Activated B cell treated with CpG ODN at 0.5 μM for 24 hours (primary cell): Measurements from ENCODE around the gene R3HCC1L. TPM values are rescaled to one million over a fixed set of nuclear protein-coding genes. Genes with fewer than 3 reads are reported as not detected.

Experiments
- ATAC-seq: fragments of 200-7000 bp; cut with Tn5 transposase; one replicate; pipeline ENCODE4 v1.10.0; 2021; ENCODE audit warnings: low read depth, mild to moderate bottlenecking, moderate library complexity
- CTCF ChIA-PET: fragments of 350-600 bp; sonication (Branson Sonifier 250); formaldehyde crosslinking; loops from one replicate; lab custom pipeline; 2021; ENCODE audit warnings: antibody characterized with exemption; lab: Charles Lee
- POLR2A ChIA-PET: fragments of 350-600 bp; sonication (Branson Sonifier 250); formaldehyde crosslinking; loops from one replicate; lab custom pipeline; 2021; ENCODE audit warnings: antibody characterized with exemption; lab: Charles Lee
- DNase-seq: peaks from one replicate; pipeline ENCODE4 v3.0.0; 2022
- H3K27ac Mint-ChIP-seq: one replicate; pipeline ENCODE4 v1.8.0; 2020; ENCODE audit warnings: mixed read lengths
- H3K27me3 Mint-ChIP-seq: one replicate; pipeline ENCODE4 v1.8.0; 2021; ENCODE audit warnings: mixed read lengths
- H3K36me3 Mint-ChIP-seq: one replicate; pipeline ENCODE4 v1.8.0; 2021; ENCODE audit warnings: low read depth, mixed read lengths
- H3K4me1 Mint-ChIP-seq: one replicate; pipeline ENCODE4 v1.8.0; 2021; ENCODE audit warnings: mixed read lengths
- H3K4me3 Mint-ChIP-seq: one replicate; pipeline ENCODE4 v1.8.0; 2020; ENCODE audit warnings: mild to moderate bottlenecking, mixed read lengths
- H3K9me3 Mint-ChIP-seq: one replicate; pipeline ENCODE4 v1.8.0; 2020; ENCODE audit warnings: mixed read lengths
- intact Hi-C: fragments of 100-400 bp; cut with micrococcal nuclease; formaldehyde crosslinking; loops from one replicate; pipeline ENCODE4 v1.15.1; 2024
- total RNA-seq: library from RNA; stranded (reverse); gene quantifications from 2 replicates; pipeline ENCODE4 v1.2.3, GENCODE V29; 2022
- TF ChIP-seq, protein P1 (sequence below): fragments of 200-600 bp; IDR thresholded peaks from one replicate; pipeline ENCODE4 v1.8.0; 2022; ENCODE audit warnings: antibody characterized with exemption, mild to moderate bottlenecking

The R3HCC1L gene
- total RNA-seq, 1 donor from 2014 or later = 24.4 TPM

DNA sequence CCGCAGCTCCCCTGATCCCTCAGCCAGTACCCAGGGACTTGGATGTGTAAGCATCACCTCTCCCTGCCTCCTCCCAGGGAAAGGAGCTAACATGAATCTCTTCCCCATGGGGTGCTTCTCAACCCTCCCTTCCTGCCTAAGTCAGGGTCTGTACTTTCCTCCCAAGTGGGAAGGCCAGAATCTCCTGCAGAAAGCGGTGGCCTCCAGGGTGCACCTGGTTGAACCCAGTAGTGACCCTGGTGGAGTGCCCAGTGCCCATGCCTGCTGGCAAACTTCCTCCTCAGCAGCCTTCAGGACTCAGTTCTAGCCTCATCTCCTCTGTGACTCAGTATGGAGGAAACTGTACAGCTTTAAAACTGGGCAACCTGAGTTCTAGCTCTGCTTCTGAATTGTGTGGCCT, 136.3 kb downstream of the R3HCC1L start:
- H3K9me3 Mint-ChIP-seq = no peaks in the 10 kb centered on the region
- TF ChIP-seq, protein P1, sequence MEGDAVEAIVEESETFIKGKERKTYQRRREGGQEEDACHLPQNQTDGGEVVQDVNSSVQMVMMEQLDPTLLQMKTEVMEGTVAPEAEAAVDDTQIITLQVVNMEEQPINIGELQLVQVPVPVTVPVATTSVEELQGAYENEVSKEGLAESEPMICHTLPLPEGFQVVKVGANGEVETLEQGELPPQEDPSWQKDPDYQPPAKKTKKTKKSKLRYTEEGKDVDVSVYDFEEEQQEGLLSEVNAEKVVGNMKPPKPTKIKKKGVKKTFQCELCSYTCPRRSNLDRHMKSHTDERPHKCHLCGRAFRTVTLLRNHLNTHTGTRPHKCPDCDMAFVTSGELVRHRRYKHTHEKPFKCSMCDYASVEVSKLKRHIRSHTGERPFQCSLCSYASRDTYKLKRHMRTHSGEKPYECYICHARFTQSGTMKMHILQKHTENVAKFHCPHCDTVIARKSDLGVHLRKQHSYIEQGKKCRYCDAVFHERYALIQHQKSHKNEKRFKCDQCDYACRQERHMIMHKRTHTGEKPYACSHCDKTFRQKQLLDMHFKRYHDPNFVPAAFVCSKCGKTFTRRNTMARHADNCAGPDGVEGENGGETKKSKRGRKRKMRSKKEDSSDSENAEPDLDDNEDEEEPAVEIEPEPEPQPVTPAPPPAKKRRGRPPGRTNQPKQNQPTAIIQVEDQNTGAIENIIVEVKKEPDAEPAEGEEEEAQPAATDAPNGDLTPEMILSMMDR = no peak
- H3K27me3 Mint-ChIP-seq = peaks cover 30% of the 10 kb centered on the region
- no peak for ATAC-seq
- H3K4me1 Mint-ChIP-seq = peaks cover 10% of the 10 kb centered on the region
- H3K27ac Mint-ChIP-seq = no peak overlapping the region
- ChIA-PET POLR2A (no interaction called here), CTCF (no interaction called here)
- intact Hi-C loops = no loop called here
- DNase-seq = no peak
- H3K36me3 Mint-ChIP-seq = no peaks in the 10 kb centered on the region
- H3K4me3 Mint-ChIP-seq = no peak overlapping the region

DNA sequence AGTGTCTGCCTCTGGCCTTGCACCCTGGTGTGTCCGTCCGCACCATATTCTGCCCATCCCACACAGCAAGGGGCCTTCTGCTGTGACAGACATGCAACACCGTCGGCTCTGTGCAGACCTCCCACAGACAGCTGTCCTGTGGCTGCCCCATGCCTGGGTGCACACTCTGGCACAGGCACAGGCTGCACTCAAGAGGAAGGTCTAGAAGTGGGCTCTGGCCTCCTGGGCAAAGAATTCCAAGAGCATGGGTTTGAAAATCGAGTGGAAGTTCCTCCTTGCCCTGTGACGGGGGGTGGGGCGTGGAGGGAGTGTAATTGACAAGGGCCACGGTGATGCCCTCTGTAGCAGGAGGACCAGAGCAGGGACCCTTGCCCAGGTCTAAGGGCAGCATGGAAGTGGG, 137.8 kb downstream of the R3HCC1L start:
- ChIA-PET POLR2A (no interaction called here), CTCF (no interaction called here)
- no peak for DNase-seq
- TF ChIP-seq, protein P1 = no peak
- peaks cover 22% of the 10 kb centered on the region for H3K27me3 Mint-ChIP-seq
- peaks cover 10% of the 10 kb centered on the region for H3K4me1 Mint-ChIP-seq
- H3K36me3 Mint-ChIP-seq = no peaks in the 10 kb centered on the region
- ATAC-seq = no peak
- H3K27ac Mint-ChIP-seq = no peak overlapping the region
- H3K4me3 Mint-ChIP-seq = no peak overlapping the region
- intact Hi-C loops = no loop called here
- no peaks in the 10 kb centered on the region for H3K9me3 Mint-ChIP-seq

DNA sequence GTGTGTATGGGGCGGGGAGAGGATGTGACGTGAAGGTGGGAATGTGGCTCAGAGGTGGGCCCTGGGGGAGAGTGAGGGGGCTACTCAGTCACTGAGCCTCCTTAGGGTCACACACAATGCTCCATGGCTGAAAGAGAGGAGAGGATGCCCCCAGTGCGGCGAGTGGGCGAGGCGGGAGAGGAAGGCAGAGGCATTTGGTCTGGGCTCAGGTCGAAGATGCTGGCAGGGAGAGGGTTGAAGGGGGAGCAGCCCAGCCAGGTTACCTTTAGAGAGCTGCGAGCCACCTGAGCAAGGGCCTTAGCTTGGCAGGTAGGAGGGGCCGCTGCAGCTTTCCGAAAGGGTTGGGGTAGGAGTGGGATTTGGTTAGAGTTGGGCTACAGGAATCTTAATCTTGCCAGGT, 138.2 kb downstream of the R3HCC1L start:
- DNase-seq = no peak
- no peak for ATAC-seq
- no peaks in the 10 kb centered on the region for H3K9me3 Mint-ChIP-seq
- H3K36me3 Mint-ChIP-seq = no peaks in the 10 kb centered on the region
- H3K27ac Mint-ChIP-seq = no peak overlapping the region
- ChIA-PET CTCF (no interaction called here), POLR2A (no interaction called here)
- intact Hi-C loops = no loop called here
- no peak overlapping the region for H3K4me3 Mint-ChIP-seq
- peaks cover 22% of the 10 kb centered on the region for H3K27me3 Mint-ChIP-seq
- H3K4me1 Mint-ChIP-seq = peaks cover 7% of the 10 kb centered on the region
- TF ChIP-seq, protein P1 = no peak

DNA sequence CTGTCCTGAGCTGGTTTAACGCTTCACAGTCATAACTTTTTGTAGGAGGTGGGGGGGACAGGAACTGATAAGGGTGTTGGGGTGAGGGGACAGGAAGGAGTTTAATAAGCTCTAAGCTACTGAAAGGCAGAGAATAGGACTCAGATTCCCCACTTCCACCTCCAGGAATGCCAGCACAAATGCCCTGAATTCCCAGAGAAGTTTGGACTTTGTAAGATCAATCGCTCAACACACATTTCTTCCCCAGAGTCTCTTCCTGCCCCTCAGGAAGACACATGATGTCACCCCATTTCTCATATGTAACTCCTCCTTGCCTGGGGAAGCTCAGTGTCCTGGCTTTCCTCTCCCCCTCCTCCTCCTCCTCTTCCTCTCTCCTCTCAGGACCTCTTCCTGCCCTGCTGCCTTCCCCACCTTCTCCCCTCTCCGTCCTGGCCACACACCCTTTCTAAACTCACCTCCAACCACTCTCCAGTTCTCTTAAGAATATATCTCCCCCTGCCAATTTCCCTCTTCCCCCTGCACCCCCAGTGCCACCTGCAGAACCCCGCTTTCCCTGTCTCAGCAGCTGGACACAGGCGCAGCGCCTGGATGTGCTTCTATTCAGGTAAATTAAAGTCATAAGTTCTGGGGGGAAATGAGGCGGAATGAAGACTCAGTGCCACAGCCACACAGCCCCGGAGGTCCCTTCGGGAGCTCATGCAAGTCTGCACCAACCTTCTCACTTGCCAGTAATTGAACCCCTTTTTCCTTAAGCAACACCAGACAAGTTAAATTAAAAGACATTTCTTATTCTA, 138.8 kb downstream of the R3HCC1L start:
- CTCF ChIA-PET = no interaction called here

DNA sequence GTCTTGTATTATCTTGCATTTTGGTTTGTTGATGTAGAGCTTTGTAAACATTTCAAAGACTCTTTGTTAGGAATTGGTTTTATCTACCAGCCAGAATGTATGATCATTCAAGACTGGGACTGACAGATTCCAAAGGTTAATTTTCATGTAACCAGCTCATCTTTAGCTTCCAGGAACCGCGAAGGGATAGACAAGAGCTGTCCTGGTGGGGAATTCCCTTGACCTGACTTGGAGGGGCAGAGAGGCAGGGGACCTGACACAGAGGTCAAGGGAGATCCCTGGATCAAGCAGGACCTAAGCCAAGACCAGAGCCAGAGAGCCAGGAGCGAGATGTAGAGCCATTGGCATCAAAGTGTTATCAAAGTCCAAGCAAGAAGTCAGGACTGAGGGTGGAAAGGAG, 140.1 kb downstream of the R3HCC1L start:
- no peak for DNase-seq
- no peaks in the 10 kb centered on the region for H3K4me1 Mint-ChIP-seq
- no peaks in the 10 kb centered on the region for H3K9me3 Mint-ChIP-seq
- POLR2A ChIA-PET = interaction anchor here (0.7 kb wide), 1 partner anchor 11 kb away, joined by 13 read pairs; no protein-coding TSS in a partner anchor
- H3K4me3 Mint-ChIP-seq = no peak overlapping the region
- H3K36me3 Mint-ChIP-seq = no peaks in the 10 kb centered on the region
- intact Hi-C loops = no loop called here
- no peak overlapping the region for H3K27ac Mint-ChIP-seq
- CTCF ChIA-PET = no interaction called here
- ATAC-seq = no peak
- H3K27me3 Mint-ChIP-seq = peaks cover 23% of the 10 kb centered on the region
- TF ChIP-seq, protein P1 = no peak

More for the DNA sequence above, 138.8 kb downstream of the R3HCC1L start:
- Mint-ChIP-seq H3K9me3 (no peaks in the 10 kb centered on the region), H3K27ac (no peak overlapping the region), H3K4me3 (no peak overlapping the region), H3K27me3 (peaks cover 25% of the 10 kb centered on the region), H3K36me3 (no peaks in the 10 kb centered on the region), H3K4me1 (peaks cover 5% of the 10 kb centered on the region)
- no peak for DNase-seq
- POLR2A ChIA-PET = no interaction called here
- TF ChIP-seq, protein P1 = no peak
- no peak for ATAC-seq
- intact Hi-C loops = no loop called here
